HFF-Myc (cell line): Measurements from ENCODE around the gene TLCD1.

Experiments used
- DNase-seq: peaks from one replicate; pipeline ENCODE4 v3.0.0-alpha.2; 2011; ENCODE audit warnings: low read depth; ENCODE audit errors: extremely low read depth
- H3K4me3 ChIP-seq: replicated peaks from 2 replicates; pipeline ENCODE4 v1.5.1; 2011; ENCODE audit warnings: low read depth, mild to moderate bottlenecking, control low read depth, low read length
- TF ChIP-seq, protein P1 (sequence below): IDR thresholded peaks from 2 replicates; pipeline ENCODE4 v1.5.1; 2012; ENCODE audit warnings: mild to moderate bottlenecking, low read depth, low read length, control low read depth; ENCODE audit errors: missing control alignments

The TLCD1 gene

GRCh38 chr17:28735242-28735722, 9.2 kb upstream of the TLCD1 start:
- DNase-seq, result no peak
- no peak overlapping the region for H3K4me3 ChIP-seq
- TF ChIP-seq, protein P1, sequence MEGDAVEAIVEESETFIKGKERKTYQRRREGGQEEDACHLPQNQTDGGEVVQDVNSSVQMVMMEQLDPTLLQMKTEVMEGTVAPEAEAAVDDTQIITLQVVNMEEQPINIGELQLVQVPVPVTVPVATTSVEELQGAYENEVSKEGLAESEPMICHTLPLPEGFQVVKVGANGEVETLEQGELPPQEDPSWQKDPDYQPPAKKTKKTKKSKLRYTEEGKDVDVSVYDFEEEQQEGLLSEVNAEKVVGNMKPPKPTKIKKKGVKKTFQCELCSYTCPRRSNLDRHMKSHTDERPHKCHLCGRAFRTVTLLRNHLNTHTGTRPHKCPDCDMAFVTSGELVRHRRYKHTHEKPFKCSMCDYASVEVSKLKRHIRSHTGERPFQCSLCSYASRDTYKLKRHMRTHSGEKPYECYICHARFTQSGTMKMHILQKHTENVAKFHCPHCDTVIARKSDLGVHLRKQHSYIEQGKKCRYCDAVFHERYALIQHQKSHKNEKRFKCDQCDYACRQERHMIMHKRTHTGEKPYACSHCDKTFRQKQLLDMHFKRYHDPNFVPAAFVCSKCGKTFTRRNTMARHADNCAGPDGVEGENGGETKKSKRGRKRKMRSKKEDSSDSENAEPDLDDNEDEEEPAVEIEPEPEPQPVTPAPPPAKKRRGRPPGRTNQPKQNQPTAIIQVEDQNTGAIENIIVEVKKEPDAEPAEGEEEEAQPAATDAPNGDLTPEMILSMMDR, result no peak

GRCh38 chr17:28734712-28735241, 8.7 kb upstream of the TLCD1 start:
- H3K4me3 ChIP-seq, result no peak overlapping the region
- DNase-seq, result no peak
- TF ChIP-seq, protein P1, result no peak

DNA sequence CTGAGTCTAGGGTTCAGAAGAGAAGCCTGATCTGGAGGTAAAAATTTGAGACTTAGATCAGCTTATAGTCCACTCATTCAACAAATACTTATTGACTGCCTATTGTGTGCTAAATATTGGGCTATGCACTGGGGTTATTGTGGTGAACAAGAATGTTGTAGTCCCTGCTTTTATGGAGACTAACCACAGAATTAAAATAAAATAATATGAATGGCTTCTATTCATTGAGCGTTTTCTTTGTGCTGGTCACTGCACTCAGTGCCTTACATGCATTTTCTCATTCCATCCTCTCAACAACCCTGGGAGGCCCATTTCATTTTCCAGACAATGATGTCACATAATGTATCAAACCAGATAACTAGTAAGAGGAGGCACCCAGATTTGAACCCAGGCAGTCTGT, 7.3 kb upstream of the TLCD1 start:
- no peak for DNase-seq
- TF ChIP-seq, protein P1, result no peak
- H3K4me3 ChIP-seq, result no peak overlapping the region

- TF ChIP-seq, protein P1, result no peak
- DNase-seq, result no peak
- H3K4me3 ChIP-seq, result no peak overlapping the region
Observed at GRCh38 chr17:28729950-28730330, 3.9 kb upstream of the TLCD1 start.

GRCh38 chr17:28728364-28729200, 2.5 kb upstream of the TLCD1 start, which contains the start of gene NEK8:
Gene NEK8 (plus strand): TSS chr17:28728788. CDS start chr17:28728814, 26 bp downstream.
- TF ChIP-seq, protein P1, result no peak
- H3K4me3 ChIP-seq, result peak within 1 kb of the TSS; percentile 99
- DNase-seq, result peak; percentile 87

DNA sequence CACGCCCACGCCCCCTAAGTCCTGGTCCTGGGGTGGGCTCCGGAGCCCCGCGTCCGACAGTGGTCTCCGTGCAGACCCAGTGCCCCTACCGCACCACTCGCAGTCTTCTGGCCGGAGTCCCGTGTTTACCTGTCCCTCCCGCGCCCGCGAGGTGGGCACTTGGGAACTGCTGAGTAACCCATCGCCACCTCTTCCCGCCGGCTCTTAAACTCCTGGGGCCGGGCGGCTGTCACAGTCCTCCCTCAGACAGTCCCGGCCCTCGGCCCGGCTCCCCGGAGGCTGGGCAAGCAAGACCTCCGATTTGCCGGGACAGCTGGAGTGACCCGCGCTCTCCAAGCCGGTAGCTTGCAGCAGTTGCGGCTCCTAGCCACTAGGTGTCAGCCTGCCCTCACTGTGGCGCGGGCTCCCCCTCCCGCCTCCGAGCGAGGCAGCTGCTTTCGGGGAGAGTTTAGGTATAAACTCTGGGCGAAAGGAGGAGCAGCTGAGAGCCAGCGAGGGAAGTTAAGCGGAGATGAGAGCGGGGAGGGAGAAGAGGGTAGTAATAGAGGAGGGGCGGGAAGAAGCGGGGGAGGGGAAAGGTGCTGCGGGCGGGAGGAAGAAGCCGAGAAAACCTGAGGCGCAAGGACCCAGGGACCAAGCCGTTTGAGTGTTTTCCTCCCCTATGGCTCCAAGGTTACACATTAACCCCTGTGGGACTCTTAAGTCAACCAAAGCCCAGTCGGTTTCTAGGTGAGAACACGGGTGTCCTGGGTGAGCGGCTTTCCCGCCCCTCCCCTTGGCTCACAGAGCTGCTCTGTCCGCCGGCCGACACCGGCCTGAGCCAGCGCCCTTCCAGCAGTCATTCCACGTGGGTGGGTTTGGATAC, 826 bp upstream of the TLCD1 start:
- peak; percentile 84 for DNase-seq
- peak overlapping the region; percentile 99 for H3K4me3 ChIP-seq
- TF ChIP-seq, protein P1, result peak; percentile 98
